Caki2 (cell line): ENCODE measurements around the gene DPYSL4. TPM values are rescaled to one million over a fixed set of nuclear protein-coding genes. Genes with fewer than 3 reads are reported as not detected.

Experiments used
- total RNA-seq: library from RNA; depleted of rRNA; stranded (reverse); fragments of >200 nt; shearing (Covaris generic); gene quantifications from 2 replicates; pipeline ENCODE4 v1.2.3, GENCODE V29; 2014; ENCODE audit warnings: low replicate concordance; rRNA removed

Gene DPYSL4
- total RNA-seq, 1 experiment from 2014 or later, result 0.14 TPM

Other genes with a start within 250 kb of the DPYSL4 start
- gene BNIP3, start 205.0 kb upstream of the DPYSL4 start, total RNA-seq, result 564 and 575 TPM in 2 replicates
- gene JAKMIP3, start 121.0 kb upstream of the DPYSL4 start, total RNA-seq, result 0.54 and 1.9 TPM in 2 replicates
- gene STK32C, start 121.0 kb downstream of the DPYSL4 start, total RNA-seq, result 22.5 and 47.3 TPM in 2 replicates
- gene LRRC27, start 145.2 kb downstream of the DPYSL4 start, total RNA-seq, result 12.7 and 13.6 TPM in 2 replicates
- 5.2 and 14.8 TPM in 2 replicates for gene PWWP2B, start 210.3 kb downstream of the DPYSL4 start, total RNA-seq